ENCODE results near the gene DOCK3. TPM values are rescaled to one million over a fixed set of nuclear protein-coding genes. Genes with fewer than 3 reads are reported as not detected.
"Not testable (repeated sequence)": the region's sequence is repeated elsewhere in the genome, so short reads cannot be mapped to it uniquely, and the experiment has no call there.

The DOCK3 gene
- polyA plus RNA-seq, 2 donors, result 0.93 to 2.8 TPM

DNA sequence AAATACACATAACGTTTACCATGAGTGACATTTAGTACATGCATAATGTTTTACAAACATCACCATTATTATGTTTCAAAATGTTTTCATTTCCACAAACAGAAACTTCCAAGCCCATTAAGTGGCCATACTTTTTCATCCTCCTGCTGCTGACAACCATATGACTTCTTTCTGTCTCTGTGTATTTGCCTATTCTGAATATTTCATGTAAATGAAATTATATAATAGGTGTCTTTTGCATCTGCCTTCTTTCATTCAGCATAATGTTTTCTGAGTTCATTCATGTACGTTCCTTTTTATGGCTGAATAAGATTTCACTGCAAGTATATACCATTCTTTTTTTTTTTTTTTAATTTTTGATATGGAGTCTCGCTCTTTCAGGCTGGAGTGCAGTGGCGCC is 209.0 kb downstream of the DOCK3 start:
- H3K4me1 ChIP-seq (ENCODE audit: control insufficient read depth in 2 of 2, insufficient read depth in 2 of 2, low read length in 1 of 2), result no peaks in the 10 kb centered on the region
- 88 to 92% methylated on average over 4 of the region's 4 CpGs for WGBS, 2 donors
- no peaks in the 10 kb centered on the region for H3K36me3 ChIP-seq (ENCODE audit: control insufficient read depth in 2 of 2, insufficient read depth in 2 of 2, low read length in 1 of 2)
- H3K9me3 ChIP-seq (ENCODE audit: control insufficient read depth in 2 of 2, insufficient read depth in 1 of 2, low read depth in 1 of 2, low read length in 1 of 2), result no peaks in the 10 kb centered on the region
- no peaks in the 10 kb centered on the region for H3K27me3 ChIP-seq (ENCODE audit: control insufficient read depth in 1 of 2, insufficient read depth in 2 of 2, low read length in 2 of 2)
- H3K4me3 ChIP-seq (ENCODE audit: low read depth in 1 of 2, low read length in 2 of 2), result no peak overlapping the region
- no peak overlapping the region for H3K27ac ChIP-seq (ENCODE audit: low read depth in 2 of 2, low read length in 1 of 2)

- H3K27ac ChIP-seq (ENCODE audit: low read depth in 2 of 2, low read length in 1 of 2), result no peak overlapping the region
- H3K4me1 ChIP-seq (ENCODE audit: control insufficient read depth in 2 of 2, insufficient read depth in 2 of 2, low read length in 1 of 2), result no peaks in the 10 kb centered on the region
- H3K36me3 ChIP-seq (ENCODE audit: control insufficient read depth in 2 of 2, insufficient read depth in 2 of 2, low read length in 1 of 2), result no peaks in the 10 kb centered on the region
- WGBS, 2 donors, result 57 to 61% methylated on average over 5 of the region's 5 CpGs
- no peaks in the 10 kb centered on the region for H3K27me3 ChIP-seq (ENCODE audit: control insufficient read depth in 1 of 2, insufficient read depth in 2 of 2, low read length in 2 of 2)
- no peaks in the 10 kb centered on the region for H3K9me3 ChIP-seq (ENCODE audit: control insufficient read depth in 2 of 2, insufficient read depth in 1 of 2, low read depth in 1 of 2, low read length in 1 of 2)
- no peak overlapping the region for H3K4me3 ChIP-seq (ENCODE audit: low read depth in 1 of 2, low read length in 2 of 2)
Observed at GRCh38 chr3:50885070-50885850, 210.5 kb downstream of the DOCK3 start.

DNA sequence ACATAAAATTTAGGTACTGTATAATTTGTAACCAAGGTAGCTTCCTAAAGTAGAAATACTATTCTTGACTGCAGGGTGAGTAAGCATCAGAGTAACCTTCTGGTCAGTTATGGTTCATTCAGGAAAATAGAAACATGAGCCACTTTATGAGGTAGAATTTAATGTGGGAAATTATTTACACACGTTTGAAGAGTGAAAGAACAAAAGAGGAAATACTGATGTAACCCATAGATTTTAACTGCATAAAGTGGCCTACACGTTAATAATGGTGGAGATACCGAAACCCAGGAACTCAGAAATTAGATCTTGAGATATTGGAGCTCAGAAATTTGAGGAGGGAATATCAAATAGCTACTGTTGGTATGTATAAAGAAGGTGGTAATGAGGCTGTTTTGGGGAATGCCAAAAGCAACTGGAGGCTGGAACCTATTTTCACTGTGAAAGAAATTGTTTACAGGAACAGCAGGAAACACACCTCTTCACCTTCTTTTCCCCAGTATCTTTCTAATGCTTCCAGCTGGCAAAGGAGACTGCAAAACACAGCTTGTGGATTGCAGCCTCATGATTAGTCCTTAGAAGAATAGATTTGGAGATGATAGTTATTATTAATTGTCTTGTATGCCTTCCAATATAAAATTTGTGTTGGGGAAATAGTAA is 216.1 kb downstream of the DOCK3 start:
- Histone ChIP-seq H3K27me3 (ENCODE audit: control insufficient read depth in 1 of 2, insufficient read depth in 2 of 2, low read length in 2 of 2) (no peaks in the 10 kb centered on the region), H3K9me3 (ENCODE audit: control insufficient read depth in 2 of 2, insufficient read depth in 1 of 2, low read depth in 1 of 2, low read length in 1 of 2) (no peaks in the 10 kb centered on the region), H3K36me3 (ENCODE audit: control insufficient read depth in 2 of 2, insufficient read depth in 2 of 2, low read length in 1 of 2) (no peaks in the 10 kb centered on the region), H3K4me3 (ENCODE audit: low read depth in 1 of 2, low read length in 2 of 2) (no peak overlapping the region), H3K4me1 (ENCODE audit: control insufficient read depth in 2 of 2, insufficient read depth in 2 of 2, low read length in 1 of 2) (no peaks in the 10 kb centered on the region), H3K27ac (ENCODE audit: low read depth in 2 of 2, low read length in 1 of 2) (no peak overlapping the region)
- WGBS, 2 donors, result 33 to 44% methylated on average over 3 of the region's 3 CpGs

- H3K27ac ChIP-seq (ENCODE audit: low read depth in 2 of 2, low read length in 1 of 2); H3K36me3 ChIP-seq (ENCODE audit: control insufficient read depth in 2 of 2, insufficient read depth in 2 of 2, low read length in 1 of 2); H3K4me3 ChIP-seq (ENCODE audit: low read depth in 1 of 2, low read length in 2 of 2); H3K4me1 ChIP-seq (ENCODE audit: control insufficient read depth in 2 of 2, insufficient read depth in 2 of 2, low read length in 1 of 2); H3K27me3 ChIP-seq (ENCODE audit: control insufficient read depth in 1 of 2, insufficient read depth in 2 of 2, low read length in 2 of 2); H3K9me3 ChIP-seq (ENCODE audit: control insufficient read depth in 2 of 2, insufficient read depth in 1 of 2, low read depth in 1 of 2, low read length in 1 of 2): not testable (repeated sequence)
- WGBS, 2 donors, result 2 to 5% methylated on average over 1 of the region's 1 CpG
Observed at GRCh38 chr3:50901097-50901496, 226.4 kb downstream of the DOCK3 start.

DNA sequence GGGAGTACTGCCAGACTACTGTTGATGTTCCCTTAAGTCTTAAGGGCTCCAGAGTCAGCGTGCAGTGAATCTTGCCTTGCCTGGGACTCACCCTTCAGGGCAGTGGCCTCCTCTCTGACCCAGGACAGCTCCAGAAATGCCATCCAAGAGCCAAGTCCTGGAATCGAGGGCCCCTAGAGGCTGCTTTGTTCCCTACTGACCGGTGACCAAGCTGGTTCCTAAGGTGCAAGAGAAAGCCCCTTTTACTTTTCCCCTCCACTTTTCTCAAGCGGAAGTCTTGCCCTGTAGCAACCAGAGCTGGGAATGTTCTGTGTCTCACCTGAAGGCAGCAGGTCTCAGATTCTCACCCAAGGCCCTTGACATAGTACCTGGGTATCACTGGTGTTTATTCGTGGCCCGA is 238.0 kb downstream of the DOCK3 start:
- Histone ChIP-seq H3K4me1 (ENCODE audit: control insufficient read depth in 2 of 2, insufficient read depth in 2 of 2, low read length in 1 of 2) (no peaks in the 10 kb centered on the region), H3K27ac (ENCODE audit: low read depth in 2 of 2, low read length in 1 of 2) (no peak overlapping the region), H3K36me3 (ENCODE audit: control insufficient read depth in 2 of 2, insufficient read depth in 2 of 2, low read length in 1 of 2) (no peaks in the 10 kb centered on the region), H3K27me3 (ENCODE audit: control insufficient read depth in 1 of 2, insufficient read depth in 2 of 2, low read length in 2 of 2) (no peaks in the 10 kb centered on the region), H3K9me3 (ENCODE audit: control insufficient read depth in 2 of 2, insufficient read depth in 1 of 2, low read depth in 1 of 2, low read length in 1 of 2) (peaks cover 0 to 3% of the 10 kb centered on the region in 2 donors), H3K4me3 (ENCODE audit: low read depth in 1 of 2, low read length in 2 of 2) (no peak overlapping the region)
- 80 to 82% methylated on average over 6 of the region's 6 CpGs for WGBS, 2 donors

GRCh38 chr3:50913260-50913659 is 238.5 kb downstream of the DOCK3 start:
- 22 to 36% methylated on average over 1 of the region's 1 CpG for WGBS, 2 donors
- H3K27ac ChIP-seq (ENCODE audit: low read depth in 2 of 2, low read length in 1 of 2), result no peak overlapping the region

GRCh38 chr3:50922071-50922470 is 247.3 kb downstream of the DOCK3 start:
- not testable (repeated sequence) for H3K36me3 ChIP-seq (ENCODE audit: control insufficient read depth in 2 of 2, insufficient read depth in 2 of 2, low read length in 1 of 2); H3K27me3 ChIP-seq (ENCODE audit: control insufficient read depth in 1 of 2, insufficient read depth in 2 of 2, low read length in 2 of 2); H3K9me3 ChIP-seq (ENCODE audit: control insufficient read depth in 2 of 2, insufficient read depth in 1 of 2, low read depth in 1 of 2, low read length in 1 of 2); H3K27ac ChIP-seq (ENCODE audit: low read depth in 2 of 2, low read length in 1 of 2); H3K4me3 ChIP-seq (ENCODE audit: low read depth in 1 of 2, low read length in 2 of 2); H3K4me1 ChIP-seq (ENCODE audit: control insufficient read depth in 2 of 2, insufficient read depth in 2 of 2, low read length in 1 of 2)
- 82 to 83% methylated on average over 5 of the region's 5 CpGs for WGBS, 2 donors

More at GRCh38 chr3:50913260-50913659, 238.5 kb downstream of the DOCK3 start:
- H3K36me3 ChIP-seq (ENCODE audit: control insufficient read depth in 2 of 2, insufficient read depth in 2 of 2, low read length in 1 of 2), result no peaks in the 10 kb centered on the region
- no peaks in the 10 kb centered on the region for H3K27me3 ChIP-seq (ENCODE audit: control insufficient read depth in 1 of 2, insufficient read depth in 2 of 2, low read length in 2 of 2)
- no peak overlapping the region for H3K4me3 ChIP-seq (ENCODE audit: low read depth in 1 of 2, low read length in 2 of 2)
- peaks cover 0 to 3% of the 10 kb centered on the region in 2 donors for H3K9me3 ChIP-seq (ENCODE audit: control insufficient read depth in 2 of 2, insufficient read depth in 1 of 2, low read depth in 1 of 2, low read length in 1 of 2)
- no peaks in the 10 kb centered on the region for H3K4me1 ChIP-seq (ENCODE audit: control insufficient read depth in 2 of 2, insufficient read depth in 2 of 2, low read length in 1 of 2)

DNA sequence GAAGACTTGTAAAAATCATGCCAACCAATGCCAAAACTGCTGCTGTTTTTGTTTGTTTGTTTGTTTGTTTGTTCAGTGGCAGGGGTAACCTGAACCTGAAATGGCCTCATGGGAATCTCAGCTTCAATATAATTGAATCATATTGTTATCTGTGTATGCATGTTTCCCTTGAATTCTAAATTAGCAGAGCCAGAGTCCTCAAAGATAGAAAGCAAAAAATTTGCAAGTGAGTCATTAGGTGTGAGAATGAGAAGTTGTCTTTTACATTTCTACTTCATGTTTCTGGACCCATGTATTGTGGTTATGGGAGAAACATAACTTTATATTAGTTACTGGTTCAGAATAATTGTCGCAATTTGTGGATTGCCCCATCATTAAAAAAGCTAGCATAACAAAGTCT is 249.2 kb downstream of the DOCK3 start:
- WGBS, 2 donors, result 90 to 92% methylated on average over 1 of the region's 1 CpG
- no peak overlapping the region for H3K4me3 ChIP-seq (ENCODE audit: low read depth in 1 of 2, low read length in 2 of 2)
- H3K27me3 ChIP-seq (ENCODE audit: control insufficient read depth in 1 of 2, insufficient read depth in 2 of 2, low read length in 2 of 2), result no peaks in the 10 kb centered on the region
- no peaks in the 10 kb centered on the region for H3K4me1 ChIP-seq (ENCODE audit: control insufficient read depth in 2 of 2, insufficient read depth in 2 of 2, low read length in 1 of 2)
- H3K36me3 ChIP-seq (ENCODE audit: control insufficient read depth in 2 of 2, insufficient read depth in 2 of 2, low read length in 1 of 2), result no peaks in the 10 kb centered on the region
- H3K27ac ChIP-seq (ENCODE audit: low read depth in 2 of 2, low read length in 1 of 2), result no peak overlapping the region
- peaks cover 0 to 3% of the 10 kb centered on the region in 2 donors for H3K9me3 ChIP-seq (ENCODE audit: control insufficient read depth in 2 of 2, insufficient read depth in 1 of 2, low read depth in 1 of 2, low read length in 1 of 2)

DNA sequence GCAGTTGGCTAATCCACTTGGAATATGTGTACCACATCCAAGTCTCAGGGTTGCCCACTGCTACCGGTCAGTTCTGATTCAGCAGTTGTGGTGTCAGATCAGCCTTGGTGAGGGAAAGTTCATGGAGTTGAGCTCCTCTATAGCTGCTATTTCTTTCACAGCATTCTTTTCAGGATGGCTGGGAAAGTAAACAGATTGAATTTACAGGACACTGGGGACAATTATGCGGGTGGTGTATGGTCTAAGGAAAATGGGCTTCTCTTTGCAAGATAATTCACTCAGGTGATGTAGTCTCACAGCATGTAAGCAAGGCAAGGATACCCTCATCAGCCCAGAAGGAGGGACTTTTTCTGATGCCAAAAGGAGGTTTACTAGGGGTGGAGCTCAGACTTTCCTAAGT is 249.9 kb downstream of the DOCK3 start:
- H3K27ac ChIP-seq (ENCODE audit: low read depth in 2 of 2, low read length in 1 of 2), result no peak overlapping the region
- no peak overlapping the region for H3K4me3 ChIP-seq (ENCODE audit: low read depth in 1 of 2, low read length in 2 of 2)
- peaks cover 0 to 3% of the 10 kb centered on the region in 2 donors for H3K9me3 ChIP-seq (ENCODE audit: control insufficient read depth in 2 of 2, insufficient read depth in 1 of 2, low read depth in 1 of 2, low read length in 1 of 2)
- H3K27me3 ChIP-seq (ENCODE audit: control insufficient read depth in 1 of 2, insufficient read depth in 2 of 2, low read length in 2 of 2), result no peaks in the 10 kb centered on the region
- no peaks in the 10 kb centered on the region for H3K36me3 ChIP-seq (ENCODE audit: control insufficient read depth in 2 of 2, insufficient read depth in 2 of 2, low read length in 1 of 2)
- 83 to 86% methylated on average over 2 of the region's 2 CpGs for WGBS, 2 donors
- no peaks in the 10 kb centered on the region for H3K4me1 ChIP-seq (ENCODE audit: control insufficient read depth in 2 of 2, insufficient read depth in 2 of 2, low read length in 1 of 2)

DNA sequence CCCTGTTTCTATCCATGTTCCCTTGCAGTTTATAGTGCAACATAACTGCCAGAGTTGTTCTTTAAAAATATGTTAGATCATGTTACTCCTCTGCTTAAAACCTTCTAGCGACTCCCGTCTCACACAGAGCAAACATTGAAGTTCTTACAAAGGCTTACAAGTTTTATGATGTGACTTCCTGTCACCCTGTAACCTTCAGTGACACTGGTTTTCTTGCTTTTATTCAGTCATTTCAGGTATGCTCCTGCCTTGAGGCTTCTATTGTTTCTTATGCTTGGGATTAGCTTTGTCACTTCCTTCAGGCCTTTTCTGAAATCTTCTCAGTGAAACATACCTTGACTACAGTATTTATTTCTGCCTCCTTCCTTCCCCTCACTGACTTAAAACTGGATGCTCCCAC is 252.1 kb downstream of the DOCK3 start:
- no peak overlapping the region for H3K4me3 ChIP-seq (ENCODE audit: low read depth in 1 of 2, low read length in 2 of 2)
- H3K27me3 ChIP-seq (ENCODE audit: control insufficient read depth in 1 of 2, insufficient read depth in 2 of 2, low read length in 2 of 2), result no peaks in the 10 kb centered on the region
- peaks cover 3% of the 10 kb centered on the region in 2 donors for H3K9me3 ChIP-seq (ENCODE audit: control insufficient read depth in 2 of 2, insufficient read depth in 1 of 2, low read depth in 1 of 2, low read length in 1 of 2)
- H3K27ac ChIP-seq (ENCODE audit: low read depth in 2 of 2, low read length in 1 of 2), result peak overlapping the region in 1 of 2 donors; percentile 19
- WGBS, 2 donors, result 24 to 27% methylated on average over 2 of the region's 2 CpGs
- H3K36me3 ChIP-seq (ENCODE audit: control insufficient read depth in 2 of 2, insufficient read depth in 2 of 2, low read length in 1 of 2), result no peaks in the 10 kb centered on the region
- H3K4me1 ChIP-seq (ENCODE audit: control insufficient read depth in 2 of 2, insufficient read depth in 2 of 2, low read length in 1 of 2), result no peaks in the 10 kb centered on the region

All from esophagus (tissue), 2 donors.